ENCODE measurements around the gene MEI1.

DNA sequence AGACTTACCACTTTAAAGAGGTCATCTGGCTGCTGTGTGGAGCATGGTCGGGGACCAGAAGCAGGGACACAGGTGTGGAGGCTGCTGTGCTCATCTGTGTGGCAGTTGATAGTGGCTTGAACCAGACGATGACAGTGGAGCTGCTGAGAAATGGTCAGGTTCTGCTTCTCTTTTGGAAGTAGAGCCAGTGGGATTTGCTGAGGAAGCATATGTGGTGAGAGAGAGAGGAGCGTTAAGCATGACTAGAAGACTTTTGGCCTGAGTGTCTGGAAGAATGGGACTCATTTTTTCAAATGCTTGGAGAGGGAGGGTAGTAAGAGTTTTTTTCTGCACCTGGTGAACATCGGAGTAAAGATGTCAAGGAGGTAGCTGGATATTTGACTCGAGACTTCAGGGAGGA lies 121.1 kb downstream of the MEI1 start:
- TF ChIP-seq, protein P1, sequence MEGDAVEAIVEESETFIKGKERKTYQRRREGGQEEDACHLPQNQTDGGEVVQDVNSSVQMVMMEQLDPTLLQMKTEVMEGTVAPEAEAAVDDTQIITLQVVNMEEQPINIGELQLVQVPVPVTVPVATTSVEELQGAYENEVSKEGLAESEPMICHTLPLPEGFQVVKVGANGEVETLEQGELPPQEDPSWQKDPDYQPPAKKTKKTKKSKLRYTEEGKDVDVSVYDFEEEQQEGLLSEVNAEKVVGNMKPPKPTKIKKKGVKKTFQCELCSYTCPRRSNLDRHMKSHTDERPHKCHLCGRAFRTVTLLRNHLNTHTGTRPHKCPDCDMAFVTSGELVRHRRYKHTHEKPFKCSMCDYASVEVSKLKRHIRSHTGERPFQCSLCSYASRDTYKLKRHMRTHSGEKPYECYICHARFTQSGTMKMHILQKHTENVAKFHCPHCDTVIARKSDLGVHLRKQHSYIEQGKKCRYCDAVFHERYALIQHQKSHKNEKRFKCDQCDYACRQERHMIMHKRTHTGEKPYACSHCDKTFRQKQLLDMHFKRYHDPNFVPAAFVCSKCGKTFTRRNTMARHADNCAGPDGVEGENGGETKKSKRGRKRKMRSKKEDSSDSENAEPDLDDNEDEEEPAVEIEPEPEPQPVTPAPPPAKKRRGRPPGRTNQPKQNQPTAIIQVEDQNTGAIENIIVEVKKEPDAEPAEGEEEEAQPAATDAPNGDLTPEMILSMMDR (IDR thresholded peaks at IDR 0.05; ENCODE audit: poor library complexity) = no peak
- no peak for TF ChIP-seq EZH2 (IDR thresholded peaks at IDR 0.05; ENCODE audit: borderline replicate concordance)
